Choroid plexus epithelial cell (primary cell): ENCODE measurements around the gene ADAM12.

Experiments
- DNase-seq: peaks from one replicate; pipeline ENCODE4 v3.0.0-alpha.2; 2010; ENCODE audit warnings: low read depth
- H3K4me3 ChIP-seq: 2 replicates; pipeline ENCODE4 v1.5.1; 2011; ENCODE audit warnings: low read depth, mild to moderate bottlenecking, control low read depth, low read length, moderate library complexity
- TF ChIP-seq, protein P1 (sequence below): conservative IDR thresholded peaks from 2 replicates; pipeline ENCODE4 v1.5.1; 2011; ENCODE audit warnings: low read depth, mild to moderate bottlenecking, control low read depth, inconsistent platforms, low read length, moderate library complexity

Gene ADAM12

DNA sequence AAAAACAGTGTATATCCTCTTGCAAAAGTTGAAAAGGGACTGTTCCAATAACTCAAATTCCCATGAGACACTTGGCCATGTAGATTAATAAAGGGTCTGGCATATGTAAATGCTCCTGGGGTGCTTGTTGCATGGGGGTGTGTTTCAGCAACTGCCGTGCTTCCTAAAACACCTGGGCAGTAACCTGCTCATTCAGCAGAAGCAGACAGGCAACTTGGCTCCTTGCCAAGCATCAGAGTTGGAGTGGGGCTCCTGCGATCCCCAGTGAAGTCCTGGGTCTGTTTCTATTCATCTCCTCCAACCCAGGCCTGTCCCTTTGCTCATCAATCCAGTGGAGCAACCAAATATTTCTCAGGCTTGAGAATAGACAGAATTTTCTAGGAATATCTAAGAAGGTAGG is 42.2 kb upstream of the ADAM12 start:
- no peak for DNase-seq
- H3K4me3 ChIP-seq: no peak overlapping the region
- TF ChIP-seq, protein P1, sequence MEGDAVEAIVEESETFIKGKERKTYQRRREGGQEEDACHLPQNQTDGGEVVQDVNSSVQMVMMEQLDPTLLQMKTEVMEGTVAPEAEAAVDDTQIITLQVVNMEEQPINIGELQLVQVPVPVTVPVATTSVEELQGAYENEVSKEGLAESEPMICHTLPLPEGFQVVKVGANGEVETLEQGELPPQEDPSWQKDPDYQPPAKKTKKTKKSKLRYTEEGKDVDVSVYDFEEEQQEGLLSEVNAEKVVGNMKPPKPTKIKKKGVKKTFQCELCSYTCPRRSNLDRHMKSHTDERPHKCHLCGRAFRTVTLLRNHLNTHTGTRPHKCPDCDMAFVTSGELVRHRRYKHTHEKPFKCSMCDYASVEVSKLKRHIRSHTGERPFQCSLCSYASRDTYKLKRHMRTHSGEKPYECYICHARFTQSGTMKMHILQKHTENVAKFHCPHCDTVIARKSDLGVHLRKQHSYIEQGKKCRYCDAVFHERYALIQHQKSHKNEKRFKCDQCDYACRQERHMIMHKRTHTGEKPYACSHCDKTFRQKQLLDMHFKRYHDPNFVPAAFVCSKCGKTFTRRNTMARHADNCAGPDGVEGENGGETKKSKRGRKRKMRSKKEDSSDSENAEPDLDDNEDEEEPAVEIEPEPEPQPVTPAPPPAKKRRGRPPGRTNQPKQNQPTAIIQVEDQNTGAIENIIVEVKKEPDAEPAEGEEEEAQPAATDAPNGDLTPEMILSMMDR: no peak

GRCh38 chr10:126429275-126429674 is 41.0 kb upstream of the ADAM12 start:
- no peak for DNase-seq
- no peak overlapping the region for H3K4me3 ChIP-seq
- TF ChIP-seq, protein P1: no peak

- DNase-seq: peak; percentile 19
- TF ChIP-seq, protein P1: no peak
Measured at GRCh38 chr10:126425489-126426065, 37.3 kb upstream of the ADAM12 start.

DNA sequence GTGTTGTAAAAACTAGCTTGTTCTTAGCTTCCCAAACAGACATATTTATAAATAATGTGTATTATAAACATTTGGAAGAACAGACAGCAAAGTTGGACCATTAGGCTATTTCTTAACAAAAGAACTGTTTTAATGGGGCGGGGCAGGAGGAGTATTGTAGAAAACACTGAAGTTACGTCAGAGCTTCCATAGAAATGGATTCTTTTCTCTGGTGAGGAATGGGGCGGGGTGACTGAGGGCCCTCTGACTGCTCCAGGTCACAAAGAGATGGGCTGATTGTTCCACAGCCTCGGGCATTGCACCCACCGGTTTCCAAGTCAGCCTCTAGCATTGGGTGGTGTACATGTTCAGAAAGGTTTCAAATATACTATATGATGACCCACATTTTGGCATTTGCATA is 36.8 kb upstream of the ADAM12 start:
- DNase-seq: no peak
- TF ChIP-seq, protein P1: no peak
- H3K4me3 ChIP-seq: no peak overlapping the region

More at GRCh38 chr10:126425489-126426065, 37.3 kb upstream of the ADAM12 start:
- no peak overlapping the region for H3K4me3 ChIP-seq

DNA sequence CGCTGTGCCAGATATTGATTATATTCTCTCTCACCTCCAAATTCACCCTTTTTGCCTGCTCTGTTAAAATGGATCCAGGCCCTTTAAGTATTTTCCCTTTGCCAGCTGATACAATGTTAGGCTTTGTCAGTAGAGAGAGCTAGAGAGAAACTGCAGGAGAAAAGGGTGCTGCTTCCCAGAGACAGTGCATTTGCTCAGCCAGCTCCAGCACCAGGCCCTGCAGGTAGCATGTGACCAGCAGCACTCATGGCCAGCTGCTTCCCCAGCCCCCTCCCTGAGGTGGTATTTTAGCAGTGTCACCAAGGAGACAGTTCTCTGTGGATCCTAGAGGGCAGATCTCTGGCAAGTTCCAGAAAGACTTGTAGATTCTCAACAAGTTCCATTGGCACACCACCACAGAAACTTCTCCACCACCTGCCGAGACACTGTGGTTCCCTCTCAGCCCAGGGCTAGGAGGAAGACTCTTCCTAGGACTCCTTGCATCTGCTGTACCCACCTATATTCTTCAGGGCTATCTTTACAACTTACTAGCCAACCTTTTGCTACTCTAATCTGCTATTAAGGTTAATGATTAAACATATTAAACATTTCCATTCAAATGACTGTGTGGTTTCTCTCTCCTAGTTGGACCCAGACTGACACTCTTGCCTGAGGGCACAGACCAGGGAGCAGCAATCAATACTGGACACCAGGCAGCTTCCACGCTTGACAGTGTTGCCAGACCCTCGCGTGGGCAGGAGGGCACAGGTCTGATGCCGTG is 35.6 kb upstream of the ADAM12 start:
- H3K4me3 ChIP-seq: no peak overlapping the region
- DNase-seq: no peak
- TF ChIP-seq, protein P1: no peak

GRCh38 chr10:126422567-126422966 is 34.3 kb upstream of the ADAM12 start:
- no peak overlapping the region for H3K4me3 ChIP-seq
- TF ChIP-seq, protein P1: no peak
- peak; percentile 43 for DNase-seq
